ENCODE results near the gene PDCD10. TPM values are rescaled to one million over a fixed set of nuclear protein-coding genes. Genes with fewer than 3 reads are reported as not detected.

Gene PDCD10
- total RNA-seq, 1 experiment from 2014 or later = 65.8 TPM

- TF ChIP-seq CTCF (IDR thresholded peaks at IDR 0.05; ENCODE audit: insufficient read depth in 1 of 2, low read depth in 1 of 2, low read length in 1 of 2, severe bottlenecking in 1 of 2, unreplicated experiment in 1 of 2) = no peak
- no peak for DNase-seq
- Histone ChIP-seq H3K27me3 (replicated peaks; ENCODE audit: control insufficient read depth, insufficient read depth, low read length) (no peaks in the 10 kb centered on the region), H3K4me3 (ENCODE audit: low read depth, low read length) (no peak overlapping the region), H3K36me3 (ENCODE audit: control insufficient read depth, insufficient read depth, low read length) (no peaks in the 10 kb centered on the region; the same call in none of the 2 replicates), H3K4me1 (no peaks in the 10 kb centered on the region; the same call in 1 of the 2 replicates), H3K9me3 (peaks cover 6% of the 10 kb centered on the region)
- peaks cover 28% of the 10 kb centered on the region for H3K9me3 Mint-ChIP-seq (ENCODE audit: unreplicated experiment)
- no peak overlapping the region for H3K27ac Mint-ChIP-seq (ENCODE audit: unreplicated experiment)
- H3K4me1 Mint-ChIP-seq (ENCODE audit: low read depth, unreplicated experiment) = no peaks in the 10 kb centered on the region
- intact Hi-C loops (cut with micrococcal nuclease; ENCODE audit: unreplicated experiment) = no loop called here
- BruUV-seq (replicated peaks) = no TSS peak
- no peak overlapping the region for H3K4me3 Mint-ChIP-seq (ENCODE audit: unreplicated experiment)
- H3K36me3 Mint-ChIP-seq (ENCODE audit: insufficient read depth, unreplicated experiment) = peaks cover 57% of the 10 kb centered on the region
- H3K27me3 Mint-ChIP-seq (ENCODE audit: insufficient read depth, unreplicated experiment) = no peaks in the 10 kb centered on the region
- CTCF ChIA-PET = no interaction called here
- POLR2A ChIA-PET = no interaction called here
Measured at GRCh38 chr3:167679526-167679925, 55.2 kb downstream of the PDCD10 start.

GRCh38 chr3:167675848-167676247 lies 58.8 kb downstream of the PDCD10 start:
- H3K9me3 ChIP-seq = peaks cover 6% of the 10 kb centered on the region
- H3K4me1 ChIP-seq = no peaks in the 10 kb centered on the region; the same call in 1 of the 2 replicates
- Mint-ChIP-seq H3K27ac (ENCODE audit: unreplicated experiment) (no peak overlapping the region), H3K27me3 (ENCODE audit: insufficient read depth, unreplicated experiment) (no peaks in the 10 kb centered on the region), H3K36me3 (ENCODE audit: insufficient read depth, unreplicated experiment) (peaks cover 49% of the 10 kb centered on the region), H3K9me3 (ENCODE audit: unreplicated experiment) (peaks cover 38% of the 10 kb centered on the region), H3K4me3 (ENCODE audit: unreplicated experiment) (no peak overlapping the region), H3K4me1 (ENCODE audit: low read depth, unreplicated experiment) (no peaks in the 10 kb centered on the region)
- BruUV-seq (replicated peaks) = no TSS peak
- H3K27me3 ChIP-seq (replicated peaks; ENCODE audit: control insufficient read depth, insufficient read depth, low read length) = no peaks in the 10 kb centered on the region
- TF ChIP-seq CTCF (IDR thresholded peaks at IDR 0.05; ENCODE audit: insufficient read depth in 1 of 2, low read depth in 1 of 2, low read length in 1 of 2, severe bottlenecking in 1 of 2, unreplicated experiment in 1 of 2) = no peak
- intact Hi-C loops (cut with micrococcal nuclease; ENCODE audit: unreplicated experiment) = no loop called here
- ChIA-PET CTCF (no interaction called here), POLR2A (no interaction called here)
- H3K4me3 ChIP-seq (ENCODE audit: low read depth, low read length) = no peak overlapping the region
- no peak for DNase-seq
- no peaks in the 10 kb centered on the region; the same call in 1 of the 2 replicates for H3K36me3 ChIP-seq (ENCODE audit: control insufficient read depth, insufficient read depth, low read length)

- no peaks in the 10 kb centered on the region for H3K4me1 ChIP-seq
- H3K4me3 ChIP-seq (ENCODE audit: low read depth, low read length) = no peak overlapping the region
- BruUV-seq (replicated peaks) = no TSS peak
- peaks cover 38% of the 10 kb centered on the region for H3K9me3 Mint-ChIP-seq (ENCODE audit: unreplicated experiment)
- no peaks in the 10 kb centered on the region for H3K4me1 Mint-ChIP-seq (ENCODE audit: low read depth, unreplicated experiment)
- ChIA-PET CTCF (no interaction called here), POLR2A (no interaction called here)
- peaks cover 6% of the 10 kb centered on the region for H3K9me3 ChIP-seq
- H3K27me3 Mint-ChIP-seq (ENCODE audit: insufficient read depth, unreplicated experiment) = no peaks in the 10 kb centered on the region
- peaks cover 41% of the 10 kb centered on the region for H3K36me3 Mint-ChIP-seq (ENCODE audit: insufficient read depth, unreplicated experiment)
- H3K27ac Mint-ChIP-seq (ENCODE audit: unreplicated experiment) = no peak overlapping the region
- H3K36me3 ChIP-seq (ENCODE audit: control insufficient read depth, insufficient read depth, low read length) = no peaks in the 10 kb centered on the region; the same call in 1 of the 2 replicates
- intact Hi-C loops (cut with micrococcal nuclease; ENCODE audit: unreplicated experiment) = no loop called here
- DNase-seq = no peak
- H3K27me3 ChIP-seq (replicated peaks; ENCODE audit: control insufficient read depth, insufficient read depth, low read length) = no peaks in the 10 kb centered on the region
- TF ChIP-seq CTCF (IDR thresholded peaks at IDR 0.05; ENCODE audit: insufficient read depth in 1 of 2, low read depth in 1 of 2, low read length in 1 of 2, severe bottlenecking in 1 of 2, unreplicated experiment in 1 of 2) = no peak
- no peak overlapping the region for H3K4me3 Mint-ChIP-seq (ENCODE audit: unreplicated experiment)
Measured at GRCh38 chr3:167673221-167673620, 61.5 kb downstream of the PDCD10 start.
